Thyroid gland (tissue), 4 donors: Measurements from ENCODE around the gene SPON1. TPM values are rescaled to one million over a fixed set of nuclear protein-coding genes. Genes with fewer than 3 reads are reported as not detected.
A peak's percentile ranks its signal among the peaks of the same experiment; 100 is the strongest.
"Not testable (repeated sequence)": the region's sequence is repeated elsewhere in the genome, so short reads cannot be mapped to it uniquely, and the experiment has no call there.

ENCODE experiments used
- DNase-seq, 2 donors: peaks; one replicate each; pipeline ENCODE4 v3.0.0-alpha.2; 2019
- H3K27ac ChIP-seq, 3 donors: fragments of 200-600 bp; sonication (generic); 1 replicate in 2 of 3; 2 replicates in 1 of 3; pipeline ENCODE4 v1.5.1; 2016 to 2019; ENCODE audit warnings: mild to moderate bottlenecking in 1 of 3, moderate library complexity in 1 of 3
- H3K27me3 ChIP-seq: fragments of 200-600 bp; sonication (generic); one replicate; pipeline ENCODE4 v1.5.1; 2019
- H3K36me3 ChIP-seq, 2 donors: fragments of 200-600 bp; sonication (generic); one replicate each; pipeline ENCODE4 v1.5.1; 2016 to 2019
- H3K4me1 ChIP-seq, 2 donors: fragments of 200-600 bp; sonication (generic); one replicate each; pipeline ENCODE4 v1.5.1; 2017 to 2019
- H3K4me3 ChIP-seq, 3 donors: fragments of 200-600 bp; sonication (generic); replicated peaks in 1 of 3; 1 replicate in 2 of 3; 2 replicates in 1 of 3; pipeline ENCODE4 v1.5.1; 2016; ENCODE audit warnings: mild to moderate bottlenecking in 1 of 3
- H3K9me3 ChIP-seq: fragments of 200-600 bp; sonication (generic); one replicate; pipeline ENCODE4 v1.5.1; 2017
- POLR2A ChIP-seq, 2 donors: fragments of 450-650 bp; IDR thresholded peaks; one replicate each; pipeline ENCODE4 v1.6.1; 2017; ENCODE audit warnings: antibody characterized with exemption in 2 of 2, mild to moderate bottlenecking in 2 of 2, moderate library complexity in 1 of 2
- WGBS, 2 donors: methylation state at CpG; one replicate each; pipeline ENCODE4 v1.1.5; 2017; 5-methylcytosine and 5-hydroxymethylcytosine counted together
- intact Hi-C: fragments of 100-400 bp; cut with DNase I; formaldehyde crosslinking; loops from one replicate; pipeline ENCODE4 v1.15.1; 2023
- total RNA-seq, 4 donors: library from RNA; depleted of rRNA; stranded (reverse); fragments of >200 nt; gene quantifications; one replicate each; pipeline ENCODE4 v1.2.3, GENCODE V29; 2016
- TF ChIP-seq, protein P1 (sequence below), 6 experiments: fragments of 200-600 bp in 3 of 6; fragments of 450-650 bp in 3 of 6; sonication (generic) in 3 of 6; IDR thresholded peaks; one replicate each; pipeline ENCODE4 v1.5.1; 2016 to 2019; ENCODE audit warnings: antibody characterized with exemption in 6 of 6, mild to moderate bottlenecking in 2 of 6, inconsistent platforms in 1 of 6, moderate library complexity in 1 of 6

Gene SPON1
- total RNA-seq, 4 donors from 2014 or later: 7.3 to 14.9 (median 10.9) TPM

DNA sequence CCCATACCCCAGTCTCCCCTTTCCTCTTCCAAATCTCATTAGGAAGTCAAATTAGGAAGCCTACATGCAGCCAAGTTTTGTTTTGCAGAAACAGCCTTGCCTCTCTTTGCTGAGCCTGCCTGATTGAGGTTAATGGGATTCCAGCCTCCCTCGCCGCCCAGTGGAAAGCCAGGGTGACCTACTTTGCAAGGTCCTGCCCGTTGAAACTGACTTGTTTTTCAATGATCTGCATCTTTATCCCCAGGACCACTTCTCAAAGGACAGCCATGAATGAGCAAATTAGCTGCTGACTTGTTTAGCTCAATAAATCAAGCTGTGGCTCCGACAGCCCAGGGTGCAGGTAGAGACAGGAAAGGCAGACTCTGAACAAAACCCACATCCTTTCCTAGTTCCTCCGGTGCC lies 286.1 kb downstream of the SPON1 start:
- no peak for DNase-seq
- Histone ChIP-seq H3K27me3 (no peaks in the 10 kb centered on the region), H3K9me3 (no peaks in the 10 kb centered on the region), H3K4me3 (no peak overlapping the region), H3K27ac (no peak overlapping the region), H3K4me1 (peaks cover 0 to 4% of the 10 kb centered on the region in 2 donors), H3K36me3 (no peaks in the 10 kb centered on the region)
- WGBS, 2 donors: 58 to 62% methylated on average over 5 of the region's 5 CpGs
- TF ChIP-seq POLR2A (IDR thresholded peaks at IDR 0.05): no peak
- TF ChIP-seq, protein P1, sequence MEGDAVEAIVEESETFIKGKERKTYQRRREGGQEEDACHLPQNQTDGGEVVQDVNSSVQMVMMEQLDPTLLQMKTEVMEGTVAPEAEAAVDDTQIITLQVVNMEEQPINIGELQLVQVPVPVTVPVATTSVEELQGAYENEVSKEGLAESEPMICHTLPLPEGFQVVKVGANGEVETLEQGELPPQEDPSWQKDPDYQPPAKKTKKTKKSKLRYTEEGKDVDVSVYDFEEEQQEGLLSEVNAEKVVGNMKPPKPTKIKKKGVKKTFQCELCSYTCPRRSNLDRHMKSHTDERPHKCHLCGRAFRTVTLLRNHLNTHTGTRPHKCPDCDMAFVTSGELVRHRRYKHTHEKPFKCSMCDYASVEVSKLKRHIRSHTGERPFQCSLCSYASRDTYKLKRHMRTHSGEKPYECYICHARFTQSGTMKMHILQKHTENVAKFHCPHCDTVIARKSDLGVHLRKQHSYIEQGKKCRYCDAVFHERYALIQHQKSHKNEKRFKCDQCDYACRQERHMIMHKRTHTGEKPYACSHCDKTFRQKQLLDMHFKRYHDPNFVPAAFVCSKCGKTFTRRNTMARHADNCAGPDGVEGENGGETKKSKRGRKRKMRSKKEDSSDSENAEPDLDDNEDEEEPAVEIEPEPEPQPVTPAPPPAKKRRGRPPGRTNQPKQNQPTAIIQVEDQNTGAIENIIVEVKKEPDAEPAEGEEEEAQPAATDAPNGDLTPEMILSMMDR (IDR thresholded peaks at IDR 0.05): no peak
- intact Hi-C loops: loop anchor here (2.0 to 10.0 kb wide), 2 partner anchors 294 to 474 kb away; no protein-coding TSS in a partner anchor

DNA sequence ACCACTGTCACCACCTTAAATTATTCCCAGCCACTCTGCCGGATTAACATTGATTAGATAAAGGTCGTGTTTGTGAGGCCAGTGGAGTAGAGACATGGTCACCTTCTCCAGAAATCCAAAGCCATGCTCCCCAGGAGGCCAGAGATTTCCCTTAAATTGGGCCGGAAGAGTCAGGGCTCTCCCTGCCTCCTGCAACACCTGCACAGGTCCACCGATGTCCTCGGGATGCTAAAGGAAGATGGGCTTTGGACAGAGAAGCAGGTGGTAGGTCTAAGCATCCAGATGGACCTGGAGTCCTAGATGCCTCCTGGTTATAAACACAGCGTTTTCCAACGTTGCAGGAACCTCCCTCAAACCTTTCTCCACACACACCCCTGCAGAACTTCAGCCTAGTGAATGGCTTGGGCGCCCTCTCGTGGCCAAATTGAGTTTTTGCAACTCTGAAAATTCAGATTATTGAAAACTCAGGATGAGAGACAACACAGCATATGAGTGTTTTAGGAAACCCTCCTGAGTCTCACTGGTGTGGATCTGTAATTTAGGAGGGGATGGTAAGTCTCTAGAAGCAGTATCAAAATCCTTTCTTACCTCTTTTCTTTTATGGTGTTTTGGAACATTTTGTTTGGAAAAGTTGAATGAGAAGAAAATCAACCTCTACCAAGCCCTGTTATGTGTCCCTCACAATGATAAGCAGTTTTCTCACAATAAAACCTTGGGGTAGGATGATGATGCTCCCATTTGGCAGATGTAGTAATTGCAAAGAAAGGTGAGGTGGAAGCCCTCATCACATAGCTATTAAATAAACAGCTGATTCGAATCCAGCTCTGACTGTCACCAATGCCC lies 286.8 kb downstream of the SPON1 start:
- Histone ChIP-seq H3K4me3 (no peak overlapping the region), H3K27ac (no peak overlapping the region), H3K36me3 (no peaks in the 10 kb centered on the region), H3K27me3 (no peaks in the 10 kb centered on the region), H3K9me3 (no peaks in the 10 kb centered on the region), H3K4me1 (peaks cover 0 to 4% of the 10 kb centered on the region in 2 donors)
- no peak for TF ChIP-seq POLR2A (IDR thresholded peaks at IDR 0.05)
- TF ChIP-seq, protein P1 (IDR thresholded peaks at IDR 0.05): peak; percentile 44 to 87 (median 83)
- intact Hi-C loops: loop anchor here (2.0 to 10.0 kb wide), 2 partner anchors 295 to 475 kb away; no protein-coding TSS in a partner anchor
- WGBS, 2 donors: 34 to 35% methylated on average over 10 of the region's 10 CpGs
- peak; percentile 33 to 68 for DNase-seq

DNA sequence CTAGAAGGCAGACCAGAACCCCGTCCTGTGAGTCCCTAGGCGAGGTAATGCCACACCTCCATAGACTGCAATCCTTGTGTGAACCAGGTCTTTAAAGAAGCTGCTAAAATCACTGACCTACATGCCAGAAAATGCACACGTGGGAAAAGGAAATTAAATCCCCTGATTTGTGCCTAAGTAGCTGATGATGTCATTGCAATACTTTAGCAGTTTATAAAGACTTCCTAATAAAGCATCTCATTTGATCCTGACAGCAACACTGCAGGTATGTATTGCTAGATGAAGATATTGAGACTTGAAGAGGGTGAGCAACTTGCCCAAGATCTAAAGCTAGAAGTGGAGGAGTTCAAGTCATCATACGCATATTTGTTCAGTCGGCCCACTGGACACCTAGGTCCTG lies 289.2 kb downstream of the SPON1 start:
- TF ChIP-seq, protein P1 (IDR thresholded peaks at IDR 0.05): no peak
- no peak for TF ChIP-seq POLR2A (IDR thresholded peaks at IDR 0.05)
- Histone ChIP-seq H3K27ac (no peak overlapping the region), H3K36me3 (no peaks in the 10 kb centered on the region), H3K9me3 (no peaks in the 10 kb centered on the region), H3K4me1 (peaks cover 0 to 4% of the 10 kb centered on the region in 2 donors), H3K4me3 (no peak overlapping the region), H3K27me3 (no peaks in the 10 kb centered on the region)
- WGBS, 2 donors: 72 to 83% methylated on average over 5 of the region's 5 CpGs
- DNase-seq: no peak
- intact Hi-C loops: no loop called here

DNA sequence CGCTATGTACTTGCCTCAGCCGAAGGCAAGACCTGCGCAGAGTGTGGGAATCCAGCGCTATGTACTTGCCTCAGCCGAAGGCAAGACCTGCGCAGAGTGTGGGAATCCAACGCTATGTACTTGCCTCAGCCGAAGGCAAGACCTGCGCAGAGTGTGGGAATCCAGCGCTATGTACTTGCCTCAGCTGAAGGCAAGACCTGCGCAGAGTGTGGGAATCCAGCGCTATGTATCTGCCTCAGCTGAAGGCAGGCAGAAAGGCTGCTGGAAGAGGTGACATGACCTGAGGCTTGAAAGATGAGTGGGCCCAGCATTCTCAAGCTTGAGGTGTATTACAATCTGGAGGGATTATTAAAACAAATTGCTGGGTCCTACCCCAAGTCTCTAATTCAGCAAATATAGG lies 290.0 kb downstream of the SPON1 start:
- 95 to 100% methylated on average over 2 to 8 of the region's 12 CpGs for WGBS, 2 donors
- intact Hi-C loops, H3K27ac ChIP-seq, H3K4me3 ChIP-seq, H3K27me3 ChIP-seq, H3K9me3 ChIP-seq, H3K36me3 ChIP-seq, H3K4me1 ChIP-seq, DNase-seq: not testable (repeated sequence)

DNA sequence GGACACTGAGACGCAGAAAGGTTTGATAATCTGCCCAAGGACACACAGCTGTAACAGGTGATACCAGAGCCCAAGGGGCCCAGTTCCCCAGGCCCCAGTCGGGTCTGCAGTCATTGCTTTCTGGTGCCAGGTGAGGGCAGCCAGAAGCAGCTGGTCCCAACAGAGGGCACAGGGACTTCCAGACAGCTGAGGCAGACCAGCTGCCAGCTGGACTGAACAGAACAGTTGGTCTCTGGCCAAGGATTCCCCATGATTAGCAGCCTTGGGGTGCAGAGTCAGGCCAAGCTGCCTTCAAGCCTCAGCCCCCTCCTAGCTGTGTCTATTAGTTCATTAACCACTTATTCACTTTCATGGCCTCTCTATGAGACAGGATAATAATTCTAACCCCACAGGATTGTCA lies 290.9 kb downstream of the SPON1 start:
- intact Hi-C loops: no loop called here
- Histone ChIP-seq H3K27me3 (no peaks in the 10 kb centered on the region), H3K27ac (no peak overlapping the region), H3K36me3 (no peaks in the 10 kb centered on the region), H3K4me3 (no peak overlapping the region), H3K9me3 (no peaks in the 10 kb centered on the region), H3K4me1 (peaks cover 0 to 3% of the 10 kb centered on the region in 2 donors)
- TF ChIP-seq, protein P1 (IDR thresholded peaks at IDR 0.05): no peak
- TF ChIP-seq POLR2A (IDR thresholded peaks at IDR 0.05): no peak
- DNase-seq: no peak
- WGBS, 2 donors: 58 to 80% methylated on average over 2 of the region's 2 CpGs
